Parathyroid adenoma (tissue), 2 donors: ENCODE results near the gene MAGEL2.

Experiments
- H2AFZ ChIP-seq: fragments of 300-600 bp; sonication (generic); one replicate; pipeline ENCODE4 v1.7.0; 2017; ENCODE audit warnings: antibody characterized with exemption, mild to moderate bottlenecking
- H3K27ac ChIP-seq: fragments of 300-600 bp; sonication (generic); one replicate; pipeline ENCODE4 v1.7.0; 2017
- H3K27me3 ChIP-seq: fragments of 300-600 bp; sonication (generic); one replicate; pipeline ENCODE4 v1.7.0; 2017; ENCODE audit warnings: low read length; ENCODE audit not compliant: control insufficient read depth, insufficient read depth
- H3K36me3 ChIP-seq: fragments of 300-600 bp; sonication (generic); one replicate; pipeline ENCODE4 v1.7.0; 2017; ENCODE audit warnings: low read length; ENCODE audit not compliant: control insufficient read depth, insufficient read depth
- H3K4me1 ChIP-seq: fragments of 300-600 bp; sonication (generic); one replicate; pipeline ENCODE4 v1.7.0; 2017; ENCODE audit warnings: control low read depth
- H3K4me2 ChIP-seq: fragments of 300-600 bp; sonication (generic); one replicate; pipeline ENCODE4 v1.7.0; 2017; ENCODE audit warnings: low read length
- H3K4me3 ChIP-seq: fragments of 300-600 bp; sonication (generic); one replicate; pipeline ENCODE4 v1.7.0; 2017; ENCODE audit warnings: low read depth, low read length
- H3K79me2 ChIP-seq: fragments of 300-600 bp; sonication (generic); one replicate; pipeline ENCODE4 v1.7.0; 2017; ENCODE audit warnings: control low read depth
- H3K9ac ChIP-seq: fragments of 300-600 bp; sonication (generic); one replicate; pipeline ENCODE4 v1.7.0; 2017; ENCODE audit warnings: mild to moderate bottlenecking
- H3K9me3 ChIP-seq: fragments of 300-600 bp; sonication (generic); one replicate; pipeline ENCODE4 v1.7.0; 2017; ENCODE audit warnings: low read length; ENCODE audit not compliant: control insufficient read depth
- TF ChIP-seq, protein P1 (sequence below): fragments of 300-600 bp; sonication (generic); IDR thresholded peaks from one replicate; pipeline ENCODE4 v1.7.0; 2017; ENCODE audit warnings: antibody characterized with exemption, mild to moderate bottlenecking
- donor health status: primary hyperparathyroidism.

Gene MAGEL2

DNA sequence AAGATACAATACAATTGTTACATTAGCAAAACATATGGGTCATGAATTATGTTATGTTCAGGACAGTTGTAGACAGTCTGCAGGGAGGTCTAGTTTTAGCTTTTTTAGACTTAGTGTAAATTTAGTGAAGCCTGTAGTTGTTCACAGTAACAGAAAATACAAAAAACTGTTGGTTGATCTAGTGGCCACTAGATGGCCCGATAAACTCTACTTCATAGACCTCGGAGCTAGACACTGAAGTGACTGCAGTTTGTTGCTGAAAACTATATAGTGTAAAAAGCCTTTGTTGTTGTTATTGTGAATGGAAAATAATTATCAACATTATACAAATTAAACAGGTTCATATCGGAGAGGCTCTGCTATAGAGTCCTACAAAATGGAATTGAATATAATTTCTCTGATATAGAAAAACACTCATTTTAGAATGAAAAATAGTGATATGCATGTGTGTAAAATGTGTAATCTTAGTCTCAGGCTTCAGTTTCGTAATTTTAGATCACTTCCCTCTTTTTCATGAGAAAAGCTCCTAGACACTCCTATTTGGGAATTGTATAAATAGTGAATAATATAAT, 18.3 kb downstream of the MAGEL2 start:
- no peak overlapping the region for H2AFZ ChIP-seq
- H3K27me3 ChIP-seq = no peaks in the 10 kb centered on the region
- no peaks in the 10 kb centered on the region for H3K79me2 ChIP-seq
- H3K4me2 ChIP-seq = no peak overlapping the region
- no peak overlapping the region for H3K9ac ChIP-seq
- TF ChIP-seq, protein P1, sequence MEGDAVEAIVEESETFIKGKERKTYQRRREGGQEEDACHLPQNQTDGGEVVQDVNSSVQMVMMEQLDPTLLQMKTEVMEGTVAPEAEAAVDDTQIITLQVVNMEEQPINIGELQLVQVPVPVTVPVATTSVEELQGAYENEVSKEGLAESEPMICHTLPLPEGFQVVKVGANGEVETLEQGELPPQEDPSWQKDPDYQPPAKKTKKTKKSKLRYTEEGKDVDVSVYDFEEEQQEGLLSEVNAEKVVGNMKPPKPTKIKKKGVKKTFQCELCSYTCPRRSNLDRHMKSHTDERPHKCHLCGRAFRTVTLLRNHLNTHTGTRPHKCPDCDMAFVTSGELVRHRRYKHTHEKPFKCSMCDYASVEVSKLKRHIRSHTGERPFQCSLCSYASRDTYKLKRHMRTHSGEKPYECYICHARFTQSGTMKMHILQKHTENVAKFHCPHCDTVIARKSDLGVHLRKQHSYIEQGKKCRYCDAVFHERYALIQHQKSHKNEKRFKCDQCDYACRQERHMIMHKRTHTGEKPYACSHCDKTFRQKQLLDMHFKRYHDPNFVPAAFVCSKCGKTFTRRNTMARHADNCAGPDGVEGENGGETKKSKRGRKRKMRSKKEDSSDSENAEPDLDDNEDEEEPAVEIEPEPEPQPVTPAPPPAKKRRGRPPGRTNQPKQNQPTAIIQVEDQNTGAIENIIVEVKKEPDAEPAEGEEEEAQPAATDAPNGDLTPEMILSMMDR = no peak
- no peak overlapping the region for H3K27ac ChIP-seq
- H3K4me1 ChIP-seq = no peaks in the 10 kb centered on the region
- H3K36me3 ChIP-seq = no peaks in the 10 kb centered on the region
- no peaks in the 10 kb centered on the region for H3K9me3 ChIP-seq
- H3K4me3 ChIP-seq = no peak overlapping the region

DNA sequence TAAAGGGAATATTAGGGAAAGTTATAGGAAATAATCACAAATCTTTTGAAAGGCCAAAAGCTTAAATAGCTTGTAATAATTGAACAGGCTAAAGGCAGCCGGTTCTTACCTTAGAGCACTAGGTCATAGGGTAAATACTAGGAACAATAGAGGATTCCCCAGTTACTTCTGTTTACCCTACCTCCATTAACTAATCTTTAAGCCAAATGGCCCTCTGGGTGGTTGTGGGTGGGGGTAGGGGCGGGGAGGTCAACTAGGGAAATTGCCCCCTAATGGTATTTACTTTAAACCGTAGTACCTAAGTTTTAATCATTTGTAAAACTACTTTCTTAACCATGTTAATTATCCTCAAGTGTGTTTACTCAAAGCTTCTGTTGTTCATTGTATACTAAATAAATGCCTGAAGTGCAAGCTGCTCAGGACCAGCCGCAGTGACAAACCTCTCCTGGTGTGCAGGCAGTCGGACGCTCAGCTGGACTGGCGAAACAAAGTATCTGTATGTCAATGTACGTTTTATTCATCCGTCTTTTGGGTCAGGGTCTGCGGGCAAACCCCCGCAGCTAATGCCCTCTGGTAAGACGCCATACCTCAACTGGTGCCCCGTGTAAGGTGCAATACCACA, 18.9 kb downstream of the MAGEL2 start:
- Histone ChIP-seq H2AFZ (no peak overlapping the region), H3K27ac (no peak overlapping the region), H3K9me3 (no peaks in the 10 kb centered on the region), H3K79me2 (no peaks in the 10 kb centered on the region), H3K4me2 (no peak overlapping the region), H3K36me3 (no peaks in the 10 kb centered on the region), H3K9ac (no peak overlapping the region), H3K27me3 (no peaks in the 10 kb centered on the region), H3K4me3 (no peak overlapping the region), H3K4me1 (no peaks in the 10 kb centered on the region)
- TF ChIP-seq, protein P1 = no peak

- Histone ChIP-seq H3K4me1 (no peaks in the 10 kb centered on the region), H2AFZ (no peak overlapping the region), H3K27me3 (no peaks in the 10 kb centered on the region), H3K79me2 (no peaks in the 10 kb centered on the region), H3K4me2 (no peak overlapping the region), H3K36me3 (no peaks in the 10 kb centered on the region), H3K4me3 (no peak overlapping the region), H3K27ac (no peak overlapping the region), H3K9me3 (no peaks in the 10 kb centered on the region), H3K9ac (no peak overlapping the region)
- TF ChIP-seq, protein P1 = no peak
Measured at GRCh38 chr15:23616536-23616935, 31.1 kb downstream of the MAGEL2 start.

- H3K27ac ChIP-seq = no peak overlapping the region
- H2AFZ ChIP-seq = no peak overlapping the region
- no peak overlapping the region for H3K4me2 ChIP-seq
- no peak overlapping the region for H3K9ac ChIP-seq
- H3K79me2 ChIP-seq = no peaks in the 10 kb centered on the region
- H3K27me3 ChIP-seq = no peaks in the 10 kb centered on the region
- no peaks in the 10 kb centered on the region for H3K36me3 ChIP-seq
- TF ChIP-seq, protein P1 = no peak
- H3K9me3 ChIP-seq = no peaks in the 10 kb centered on the region
- H3K4me3 ChIP-seq = no peak overlapping the region
- H3K4me1 ChIP-seq = no peaks in the 10 kb centered on the region
Measured at GRCh38 chr15:23606226-23606625, 41.4 kb downstream of the MAGEL2 start.

- H3K9ac ChIP-seq = no peak overlapping the region
- H3K4me2 ChIP-seq = no peak overlapping the region
- no peak overlapping the region for H3K4me3 ChIP-seq
- no peaks in the 10 kb centered on the region for H3K4me1 ChIP-seq
- H3K79me2 ChIP-seq = no peaks in the 10 kb centered on the region
- H3K36me3 ChIP-seq = no peaks in the 10 kb centered on the region
- H3K9me3 ChIP-seq = no peaks in the 10 kb centered on the region
- H3K27me3 ChIP-seq = no peaks in the 10 kb centered on the region
- no peak overlapping the region for H2AFZ ChIP-seq
- TF ChIP-seq, protein P1 = no peak
- H3K27ac ChIP-seq = no peak overlapping the region
Measured at GRCh38 chr15:23602124-23602523, 45.5 kb downstream of the MAGEL2 start.
